H9 (cell line): Measurements from ENCODE around the gene RIMBP2. TPM values are rescaled to one million over a fixed set of nuclear protein-coding genes. Genes with fewer than 3 reads are reported as not detected.

Experiments
- DNase-seq: peaks from one replicate; pipeline ENCODE4 v3.0.0-alpha.2; 2017
- H2AFZ ChIP-seq: one replicate; pipeline ENCODE4 v1.6.1; 2013; ENCODE audit warnings: mild to moderate bottlenecking, low read length, control low read depth, moderate library complexity
- H2AK5ac ChIP-seq: 2 replicates; pipeline ENCODE4 v1.6.1; 2013; ENCODE audit warnings: low read length, control low read depth, mixed read lengths; ENCODE audit not compliant: insufficient read length
- H2BK120ac ChIP-seq: one replicate; pipeline ENCODE4 v1.6.1; 2013; ENCODE audit warnings: low read depth, mild to moderate bottlenecking, low read length, control low read depth, inconsistent platforms; ENCODE audit not compliant: poor library complexity, severe bottlenecking
- H2BK12ac ChIP-seq: 2 replicates; pipeline ENCODE4 v1.6.1; 2013; ENCODE audit warnings: low read length, control low read depth, mixed read lengths, low read depth; ENCODE audit not compliant: insufficient read length
- H2BK15ac ChIP-seq: 2 replicates; pipeline ENCODE4 v1.6.1; 2013; ENCODE audit warnings: low read depth, low read length, control low read depth
- H2BK20ac ChIP-seq: one replicate; pipeline ENCODE4 v1.6.1; 2013; ENCODE audit warnings: low read depth, mild to moderate bottlenecking, low read length, control low read depth, inconsistent platforms; ENCODE audit not compliant: poor library complexity, severe bottlenecking
- H2BK5ac ChIP-seq: 2 replicates; pipeline ENCODE4 v1.6.1; 2013; ENCODE audit warnings: low read length, control low read depth, mixed read lengths; ENCODE audit not compliant: insufficient read length
- H3K14ac ChIP-seq: 2 replicates; pipeline ENCODE4 v1.6.1; 2013; ENCODE audit warnings: low read length, control low read depth; ENCODE audit not compliant: insufficient read depth
- H3K18ac ChIP-seq: 2 replicates; pipeline ENCODE4 v1.6.1; 2013; ENCODE audit warnings: low read depth, mild to moderate bottlenecking, mixed read lengths, low read length, control low read depth; ENCODE audit not compliant: insufficient read length
- H3K23ac ChIP-seq: 2 replicates; pipeline ENCODE4 v1.6.1; 2013; ENCODE audit warnings: low read length, control low read depth, mixed read lengths, low read depth; ENCODE audit not compliant: insufficient read length
- H3K23me2 ChIP-seq: 2 replicates; pipeline ENCODE4 v1.6.1; 2013; ENCODE audit warnings: low read depth, mild to moderate bottlenecking, mixed read lengths, low read length, control low read depth; ENCODE audit not compliant: insufficient read length, poor library complexity, severe bottlenecking
- H3K27ac ChIP-seq: 2 replicates; pipeline ENCODE4 v1.5.1; 2013; ENCODE audit warnings: low read length, control low read depth, mixed read lengths, low read depth; ENCODE audit not compliant: insufficient read length
- H3K27me3 ChIP-seq: 2 replicates; pipeline ENCODE4 v1.6.1; 2013; ENCODE audit warnings: low read length, control low read depth, inconsistent platforms; ENCODE audit not compliant: insufficient read depth
- H3K4ac ChIP-seq: 2 replicates; pipeline ENCODE4 v1.6.1; 2013; ENCODE audit warnings: low read depth, mild to moderate bottlenecking, control low read depth, inconsistent platforms, low read length, moderate library complexity
- H3K4me1 ChIP-seq: 2 replicates; pipeline ENCODE4 v1.6.1; 2013; ENCODE audit warnings: low read length, control low read depth, inconsistent platforms; ENCODE audit not compliant: insufficient read depth
- H3K4me2 ChIP-seq: 2 replicates; pipeline ENCODE4 v1.6.1; 2013; ENCODE audit warnings: low read length, control low read depth, mixed read lengths; ENCODE audit not compliant: insufficient read length, insufficient read depth
- H3K56ac ChIP-seq: 2 replicates; pipeline ENCODE4 v1.6.1; 2013; ENCODE audit warnings: low read depth, mild to moderate bottlenecking, mixed read lengths, low read length, control low read depth; ENCODE audit not compliant: insufficient read length
- H3K79me1 ChIP-seq: 2 replicates; pipeline ENCODE4 v1.6.1; 2013; ENCODE audit warnings: low read depth, mild to moderate bottlenecking, moderate library complexity, low read length, control low read depth, inconsistent platforms; ENCODE audit not compliant: insufficient read depth, poor library complexity, severe bottlenecking
- H3K79me2 ChIP-seq: 2 replicates; pipeline ENCODE4 v1.6.1; 2013; ENCODE audit warnings: low read length, control low read depth, inconsistent platforms; ENCODE audit not compliant: insufficient read depth
- H3K9ac ChIP-seq: 2 replicates; pipeline ENCODE4 v1.6.1; 2013; ENCODE audit warnings: low read length, control low read depth, mixed read lengths; ENCODE audit not compliant: insufficient read length; ENCODE audit errors: extremely low read depth
- H3K9me3 ChIP-seq: one replicate; pipeline ENCODE4 v1.6.1; 2013; ENCODE audit warnings: low read depth, low read length, inconsistent platforms; ENCODE audit not compliant: control insufficient read depth
- H3T11ph ChIP-seq: one replicate; pipeline ENCODE4 v1.6.1; 2013; ENCODE audit warnings: mild to moderate bottlenecking, low read length, control low read depth, inconsistent platforms
- H4K20me1 ChIP-seq: one replicate; pipeline ENCODE4 v1.6.1; 2013; ENCODE audit not compliant: control insufficient read depth, insufficient read length, insufficient read depth
- H4K5ac ChIP-seq: 2 replicates; pipeline ENCODE4 v1.6.1; 2013; ENCODE audit warnings: low read depth, mild to moderate bottlenecking, mixed read lengths, low read length, control low read depth; ENCODE audit not compliant: insufficient read length
- H4K8ac ChIP-seq: replicated peaks from 2 replicates; pipeline ENCODE4 v1.6.1; 2013; ENCODE audit warnings: low read length, control low read depth, mixed read lengths, low read depth; ENCODE audit not compliant: insufficient read length
- H4K91ac ChIP-seq: 2 replicates; pipeline ENCODE4 v1.6.1; 2013; ENCODE audit warnings: low read depth, mild to moderate bottlenecking, moderate library complexity, mixed read lengths, low read length, control low read depth; ENCODE audit not compliant: insufficient read length
- H3K27ac Mint-ChIP-seq, 3 experiments: 2 replicates in 2 of 3; 3 replicates in 1 of 3; pipeline ENCODE4 v1.8.0; 2020 to 2021; ENCODE audit warnings: mixed read lengths in 3 of 3, mild to moderate bottlenecking in 1 of 3, moderate library complexity in 1 of 3
- H3K27me3 Mint-ChIP-seq: 2 replicates; pipeline ENCODE4 v1.8.0; 2021; ENCODE audit warnings: low read depth, mild to moderate bottlenecking, moderate library complexity, mixed read lengths
- H3K36me3 Mint-ChIP-seq, 3 experiments: 2 replicates in 2 of 3; 3 replicates in 1 of 3; pipeline ENCODE4 v1.8.0; 2020 to 2021; ENCODE audit warnings: low read depth in 3 of 3, mixed read lengths in 3 of 3; ENCODE audit not compliant: insufficient read depth in 1 of 3
- H3K4me1 Mint-ChIP-seq, 2 experiments: 2 replicates each; pipeline ENCODE4 v1.8.0; 2020; ENCODE audit warnings: mixed read lengths in 2 of 2
- H3K4me3 Mint-ChIP-seq, 2 experiments: 2 replicates in 1 of 2; 3 replicates in 1 of 2; pipeline ENCODE4 v1.8.0; 2020 to 2021; ENCODE audit warnings: mild to moderate bottlenecking in 2 of 2, mixed read lengths in 2 of 2, moderate library complexity in 1 of 2
- H3K9me3 Mint-ChIP-seq, 2 experiments: 2 replicates in 1 of 2; 3 replicates in 1 of 2; pipeline ENCODE4 v1.8.0; 2020; ENCODE audit warnings: mild to moderate bottlenecking in 2 of 2, mixed read lengths in 2 of 2, moderate library complexity in 1 of 2
- WGBS: extraction: QIAGEN DNeasy Blood & Tissue Kit; methylation state at CpG from one replicate; pipeline ENCODE4 v1.1.7; 2013; ENCODE audit warnings: missing lambda C conversion rate, low lambda C conversion rate, mixed read lengths; ENCODE audit not compliant: insufficient read length; ENCODE audit errors: extremely low coverage; 5-methylcytosine and 5-hydroxymethylcytosine counted together
- total RNA-seq: library from RNA; stranded (reverse); gene quantifications from 2 replicates; pipeline ENCODE4 v1.2.1, GENCODE V29; 2021
- TF ChIP-seq, protein P1 (sequence below): fragments of 200-600 bp; sonication (generic); conservative IDR thresholded peaks from 3 replicates; pipeline ENCODE4 v1.8.0; 2021; ENCODE audit warnings: antibody characterized with exemption, mild to moderate bottlenecking

RIMBP2 gene
- total RNA-seq, 1 experiment from 2014 or later = 0.70 TPM

DNA sequence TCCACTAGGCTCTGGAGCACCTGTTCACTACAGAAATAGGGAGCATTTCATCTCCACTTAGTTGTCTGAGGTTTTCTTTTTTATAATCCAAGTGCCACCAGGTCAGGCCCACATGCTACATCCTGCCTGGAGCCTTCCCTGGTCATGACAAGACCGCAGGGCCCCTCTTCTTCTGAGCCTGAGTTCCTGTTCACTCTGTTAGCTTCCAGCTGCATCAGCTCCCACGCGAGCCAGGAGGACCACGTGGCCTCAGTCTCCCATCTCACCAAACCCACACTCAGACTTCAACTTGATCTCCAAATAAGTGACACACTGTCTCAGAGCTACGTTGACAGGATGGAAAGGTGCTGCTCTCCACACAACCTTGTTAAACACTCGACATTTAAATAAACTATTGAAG, 21.0 kb downstream of the RIMBP2 start:
- no peak overlapping the region for H2AFZ ChIP-seq
- no peak overlapping the region for H2BK15ac ChIP-seq
- no peak overlapping the region for H3K23ac ChIP-seq
- Mint-ChIP-seq H3K36me3 (no peaks in the 10 kb centered on the region), H3K4me1 (no peaks in the 10 kb centered on the region), H3K27me3 (peaks cover 56% of the 10 kb centered on the region), H3K27ac (no peak overlapping the region), H3K4me3 (no peak overlapping the region), H3K9me3 (peaks cover 0 to 2% of the 10 kb centered on the region in 2 experiments; a peak in 3 of 5 replicates)
- H3K9ac ChIP-seq = no peak overlapping the region
- H3K4ac ChIP-seq = no peak overlapping the region
- no peak overlapping the region for H4K8ac ChIP-seq
- no peak overlapping the region for H3K4me2 ChIP-seq
- H4K5ac ChIP-seq = no peak overlapping the region
- no peak overlapping the region for H2BK20ac ChIP-seq
- H3K79me2 ChIP-seq = no peaks in the 10 kb centered on the region
- no peaks in the 10 kb centered on the region for H3K4me1 ChIP-seq
- H2BK120ac ChIP-seq = no peak overlapping the region
- H3K18ac ChIP-seq = no peak overlapping the region
- H3K23me2 ChIP-seq = no peaks in the 10 kb centered on the region
- H2BK5ac ChIP-seq = no peak overlapping the region
- H3K56ac ChIP-seq = no peak overlapping the region
- H3K27me3 ChIP-seq = no peaks in the 10 kb centered on the region
- H4K91ac ChIP-seq = no peak overlapping the region
- H2AK5ac ChIP-seq = no peak overlapping the region
- H2BK12ac ChIP-seq = no peak overlapping the region
- no peak overlapping the region for H3T11ph ChIP-seq
- H3K27ac ChIP-seq = no peak overlapping the region
- H4K20me1 ChIP-seq = no peaks in the 10 kb centered on the region
- TF ChIP-seq, protein P1, sequence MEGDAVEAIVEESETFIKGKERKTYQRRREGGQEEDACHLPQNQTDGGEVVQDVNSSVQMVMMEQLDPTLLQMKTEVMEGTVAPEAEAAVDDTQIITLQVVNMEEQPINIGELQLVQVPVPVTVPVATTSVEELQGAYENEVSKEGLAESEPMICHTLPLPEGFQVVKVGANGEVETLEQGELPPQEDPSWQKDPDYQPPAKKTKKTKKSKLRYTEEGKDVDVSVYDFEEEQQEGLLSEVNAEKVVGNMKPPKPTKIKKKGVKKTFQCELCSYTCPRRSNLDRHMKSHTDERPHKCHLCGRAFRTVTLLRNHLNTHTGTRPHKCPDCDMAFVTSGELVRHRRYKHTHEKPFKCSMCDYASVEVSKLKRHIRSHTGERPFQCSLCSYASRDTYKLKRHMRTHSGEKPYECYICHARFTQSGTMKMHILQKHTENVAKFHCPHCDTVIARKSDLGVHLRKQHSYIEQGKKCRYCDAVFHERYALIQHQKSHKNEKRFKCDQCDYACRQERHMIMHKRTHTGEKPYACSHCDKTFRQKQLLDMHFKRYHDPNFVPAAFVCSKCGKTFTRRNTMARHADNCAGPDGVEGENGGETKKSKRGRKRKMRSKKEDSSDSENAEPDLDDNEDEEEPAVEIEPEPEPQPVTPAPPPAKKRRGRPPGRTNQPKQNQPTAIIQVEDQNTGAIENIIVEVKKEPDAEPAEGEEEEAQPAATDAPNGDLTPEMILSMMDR = no peak
- WGBS = no CpG with 5 or more reads among the region's 6 CpGs
- no peaks in the 10 kb centered on the region for H3K9me3 ChIP-seq
- no peak for DNase-seq
- H3K79me1 ChIP-seq = no peaks in the 10 kb centered on the region
- no peak overlapping the region for H3K14ac ChIP-seq
